ENCODE data around the gene MRPL14. TPM values are rescaled to one million over a fixed set of nuclear protein-coding genes. Genes with fewer than 3 reads are reported as not detected.
A peak's percentile ranks its signal among the peaks of the same experiment; 100 is the strongest.

Gene MRPL14
- total and polyA plus RNA-seq, 9 of the 15 experiments (the other 6 are each of a cell fraction or from before 2014, with no cell fraction given), result 126 to 424 (median 165) TPM

DNA sequence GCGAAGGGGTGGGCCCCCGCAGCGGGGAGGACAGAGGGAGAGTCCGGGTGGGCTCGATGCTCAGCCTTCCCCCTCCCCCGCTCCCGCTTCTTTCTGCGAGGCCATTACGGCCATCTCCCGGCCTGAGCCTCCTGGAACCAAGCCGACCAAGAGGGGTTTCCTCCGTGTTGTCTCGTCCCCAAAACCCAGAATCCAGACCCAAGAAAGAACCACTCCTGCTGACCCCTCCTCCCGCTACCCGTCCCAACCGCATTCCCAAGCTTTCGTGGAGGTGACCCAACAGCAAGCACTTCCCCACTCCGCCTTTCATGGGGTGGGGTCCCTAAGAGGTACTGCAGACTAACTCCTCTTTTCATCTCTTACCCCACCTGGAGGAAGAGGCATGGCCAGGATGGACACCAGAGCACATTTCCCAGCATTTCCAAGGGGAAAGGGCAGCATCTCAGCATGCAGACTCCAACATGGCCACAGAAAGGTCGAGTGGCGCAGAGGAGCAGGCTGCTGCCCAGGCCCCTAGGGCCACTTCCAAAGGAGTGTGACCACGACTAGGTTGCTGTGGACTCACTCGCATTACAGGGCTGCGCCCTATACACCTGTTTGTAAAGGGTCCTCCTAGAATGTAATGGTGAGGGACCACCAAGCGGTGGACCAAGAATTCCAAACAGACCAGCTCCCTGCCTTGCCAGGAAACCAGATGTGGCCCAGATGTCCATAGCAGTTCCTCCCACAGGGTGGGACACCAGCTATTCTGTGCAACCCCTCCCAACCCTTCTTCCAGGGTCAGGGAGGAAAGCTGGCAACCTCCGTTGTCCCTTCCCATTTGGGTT is 53.4 kb downstream of the MRPL14 start (continued):
- TF ChIP-seq JUN (IDR thresholded peaks at IDR 0.05; ENCODE audit: borderline replicate concordance, low read depth, low read length) (no peak), JUN (CRISPR knock-in tag; IDR thresholded peaks at IDR 0.05; ENCODE audit: borderline replicate concordance) (no peak), CREM (IDR thresholded peaks at IDR 0.05; ENCODE audit: low read depth) (no peak), RBM34 (IDR thresholded peaks at IDR 0.05; ENCODE audit: borderline replicate concordance, insufficient read depth, low read length) (no peak), MTF1 (CRISPR knock-in tag; IDR thresholded peaks at IDR 0.05; ENCODE audit: borderline replicate concordance) (no peak), YBX1 (IDR thresholded peaks at IDR 0.05) (no peak), PTRF (tag; IDR thresholded peaks at IDR 0.05) (no peak), DEAF1 (CRISPR knock-in tag; IDR thresholded peaks at IDR 0.05) (no peak), ETV6 (IDR thresholded peaks at IDR 0.05; ENCODE audit: borderline replicate concordance in 1 of 2, low read depth in 2 of 2, low read length in 1 of 2) (no peak), ETV6 (CRISPR knock-in tag; IDR thresholded peaks at IDR 0.05; ENCODE audit: borderline replicate concordance) (no peak), FOXK2 (conservative IDR thresholded peaks at IDR 0.05 in 1 of 2, IDR thresholded peaks at IDR 0.05 in 1 of 2; ENCODE audit: low read depth in 2 of 2) (no peak), PRMT5 (CRISPR knock-in tag; IDR thresholded peaks at IDR 0.05) (no peak), ZC3H11A (IDR thresholded peaks at IDR 0.05; ENCODE audit: low read depth, low read length) (no peak), SMARCE1 (IDR thresholded peaks at IDR 0.05) (peak; percentile 24; the same call in 1 of the 2 replicates), ZNF780A (CRISPR knock-in tag; IDR thresholded peaks at IDR 0.05) (no peak), MAFG (tag; conservative IDR thresholded peaks at IDR 0.05) (no peak), RBM25 (IDR thresholded peaks at IDR 0.05; ENCODE audit: low read depth, low read length, severe bottlenecking) (no peak), PRDM10 (IDR thresholded peaks at IDR 0.05; ENCODE audit: partially characterized antibody) (peak; percentile 68), MXD1 (CRISPR knock-in tag; IDR thresholded peaks at IDR 0.05; ENCODE audit: borderline replicate concordance, poor library complexity, severe bottlenecking) (no peak)
- TF ChIP-seq, protein P1, sequence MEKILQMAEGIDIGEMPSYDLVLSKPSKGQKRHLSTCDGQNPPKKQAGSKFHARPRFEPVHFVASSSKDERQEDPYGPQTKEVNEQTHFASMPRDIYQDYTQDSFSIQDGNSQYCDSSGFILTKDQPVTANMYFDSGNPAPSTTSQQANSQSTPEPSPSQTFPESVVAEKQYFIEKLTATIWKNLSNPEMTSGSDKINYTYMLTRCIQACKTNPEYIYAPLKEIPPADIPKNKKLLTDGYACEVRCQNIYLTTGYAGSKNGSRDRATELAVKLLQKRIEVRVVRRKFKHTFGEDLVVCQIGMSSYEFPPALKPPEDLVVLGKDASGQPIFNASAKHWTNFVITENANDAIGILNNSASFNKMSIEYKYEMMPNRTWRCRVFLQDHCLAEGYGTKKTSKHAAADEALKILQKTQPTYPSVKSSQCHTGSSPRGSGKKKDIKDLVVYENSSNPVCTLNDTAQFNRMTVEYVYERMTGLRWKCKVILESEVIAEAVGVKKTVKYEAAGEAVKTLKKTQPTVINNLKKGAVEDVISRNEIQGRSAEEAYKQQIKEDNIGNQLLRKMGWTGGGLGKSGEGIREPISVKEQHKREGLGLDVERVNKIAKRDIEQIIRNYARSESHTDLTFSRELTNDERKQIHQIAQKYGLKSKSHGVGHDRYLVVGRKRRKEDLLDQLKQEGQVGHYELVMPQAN (IDR thresholded peaks at IDR 0.05; ENCODE audit: borderline replicate concordance), result no peak; the same call in 1 of the 2 replicates

Measured in K562 (cell line).